Brain microvascular endothelial cell (primary cell): ENCODE data around the gene VPS33A.
A peak's percentile ranks its signal among the peaks of the same experiment; 100 is the strongest.

Source experiments
- DNase-seq: peaks from one replicate; pipeline ENCODE4 v3.0.0-alpha.2; 2020
- H3K27ac ChIP-seq: fragments of 250-450 bp; sonication (Bioruptor Pico); 2 replicates; pipeline ENCODE4 v1.5.1; 2020; ENCODE audit warnings: mild to moderate bottlenecking, moderate library complexity
- H3K27me3 ChIP-seq: fragments of 250-450 bp; sonication (Bioruptor Pico); replicated peaks from 2 replicates; pipeline ENCODE4 v1.5.1; 2020; ENCODE audit warnings: mild to moderate bottlenecking
- H3K36me3 ChIP-seq: fragments of 250-450 bp; sonication (Bioruptor Pico); replicated peaks from 2 replicates; pipeline ENCODE4 v1.5.1; 2020; ENCODE audit warnings: mild to moderate bottlenecking
- H3K4me3 ChIP-seq: 2 replicates; pipeline ENCODE4 v1.5.1; 2011; ENCODE audit warnings: low read depth, mild to moderate bottlenecking, control low read depth, low read length, moderate library complexity
- in situ Hi-C: cut with HindIII; loops from 2 replicates; pipeline ENCODE4 v1.10.0; 2017; ENCODE audit warnings: low sequenced_read_pairs, low pct_ligation_motif_present
- TF ChIP-seq, protein P1 (sequence below): IDR thresholded peaks from 2 replicates; pipeline ENCODE4 v1.5.1; 2011; ENCODE audit warnings: low read depth, mild to moderate bottlenecking, moderate library complexity, low read length, control low read depth, inconsistent platforms; ENCODE audit errors: missing control alignments

The VPS33A gene

GRCh38 chr12:122195405-122195804 lies 70.9 kb downstream of the VPS33A start:
- in situ Hi-C loops, result no loop called here
- H3K27ac ChIP-seq, result no peak overlapping the region
- no peak for DNase-seq
- H3K27me3 ChIP-seq, result no peaks in the 10 kb centered on the region
- no peak overlapping the region for H3K4me3 ChIP-seq
- TF ChIP-seq, protein P1, sequence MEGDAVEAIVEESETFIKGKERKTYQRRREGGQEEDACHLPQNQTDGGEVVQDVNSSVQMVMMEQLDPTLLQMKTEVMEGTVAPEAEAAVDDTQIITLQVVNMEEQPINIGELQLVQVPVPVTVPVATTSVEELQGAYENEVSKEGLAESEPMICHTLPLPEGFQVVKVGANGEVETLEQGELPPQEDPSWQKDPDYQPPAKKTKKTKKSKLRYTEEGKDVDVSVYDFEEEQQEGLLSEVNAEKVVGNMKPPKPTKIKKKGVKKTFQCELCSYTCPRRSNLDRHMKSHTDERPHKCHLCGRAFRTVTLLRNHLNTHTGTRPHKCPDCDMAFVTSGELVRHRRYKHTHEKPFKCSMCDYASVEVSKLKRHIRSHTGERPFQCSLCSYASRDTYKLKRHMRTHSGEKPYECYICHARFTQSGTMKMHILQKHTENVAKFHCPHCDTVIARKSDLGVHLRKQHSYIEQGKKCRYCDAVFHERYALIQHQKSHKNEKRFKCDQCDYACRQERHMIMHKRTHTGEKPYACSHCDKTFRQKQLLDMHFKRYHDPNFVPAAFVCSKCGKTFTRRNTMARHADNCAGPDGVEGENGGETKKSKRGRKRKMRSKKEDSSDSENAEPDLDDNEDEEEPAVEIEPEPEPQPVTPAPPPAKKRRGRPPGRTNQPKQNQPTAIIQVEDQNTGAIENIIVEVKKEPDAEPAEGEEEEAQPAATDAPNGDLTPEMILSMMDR, result no peak
- no peaks in the 10 kb centered on the region for H3K36me3 ChIP-seq

- no peak for DNase-seq
- TF ChIP-seq, protein P1, result no peak
- no peaks in the 10 kb centered on the region for H3K27me3 ChIP-seq
These were observed 71.5 kb downstream of the VPS33A start for GRCh38 chr12:122194804-122195203.

DNA sequence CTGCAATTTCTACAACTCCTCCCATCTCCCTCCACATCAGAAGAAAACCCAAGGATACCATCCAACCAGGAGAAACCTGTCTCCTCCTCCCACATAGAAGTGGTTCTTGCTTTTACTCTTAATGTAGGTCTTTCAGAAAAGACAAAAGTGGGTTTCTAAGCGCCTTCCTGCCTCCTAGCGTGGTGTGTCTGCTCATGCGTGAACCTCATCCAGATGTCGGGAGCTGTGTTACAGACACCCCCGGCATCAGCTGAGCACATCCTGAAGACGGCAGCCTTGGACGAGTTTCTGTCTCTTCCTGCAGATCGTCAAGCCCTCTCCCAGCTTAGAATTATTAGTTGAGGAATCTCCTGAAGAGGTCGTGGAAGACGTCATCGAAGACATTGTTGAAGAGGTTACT lies 73.9 kb downstream of the VPS33A start:
- H3K4me3 ChIP-seq, result no peak overlapping the region

More at GRCh38 chr12:122194804-122195203, 71.5 kb downstream of the VPS33A start:
- Histone ChIP-seq H3K27ac (no peak overlapping the region), H3K4me3 (no peak overlapping the region), H3K36me3 (no peaks in the 10 kb centered on the region)
- in situ Hi-C loops, result no loop called here

GRCh38 chr12:122190842-122191668 lies 75.2 kb downstream of the VPS33A start:
- Histone ChIP-seq H3K36me3 (no peaks in the 10 kb centered on the region), H3K27ac (no peak overlapping the region), H3K27me3 (no peaks in the 10 kb centered on the region), H3K4me3 (no peak overlapping the region)
- TF ChIP-seq, protein P1, result peak; percentile 91
- DNase-seq, result peak; percentile 62
- in situ Hi-C loops, result no loop called here

More for the DNA sequence above, 73.9 kb downstream of the VPS33A start:
- in situ Hi-C loops, result no loop called here
- no peak for DNase-seq
- Histone ChIP-seq H3K27me3 (no peaks in the 10 kb centered on the region), H3K27ac (no peak overlapping the region), H3K36me3 (no peaks in the 10 kb centered on the region)
- TF ChIP-seq, protein P1, result no peak

DNA sequence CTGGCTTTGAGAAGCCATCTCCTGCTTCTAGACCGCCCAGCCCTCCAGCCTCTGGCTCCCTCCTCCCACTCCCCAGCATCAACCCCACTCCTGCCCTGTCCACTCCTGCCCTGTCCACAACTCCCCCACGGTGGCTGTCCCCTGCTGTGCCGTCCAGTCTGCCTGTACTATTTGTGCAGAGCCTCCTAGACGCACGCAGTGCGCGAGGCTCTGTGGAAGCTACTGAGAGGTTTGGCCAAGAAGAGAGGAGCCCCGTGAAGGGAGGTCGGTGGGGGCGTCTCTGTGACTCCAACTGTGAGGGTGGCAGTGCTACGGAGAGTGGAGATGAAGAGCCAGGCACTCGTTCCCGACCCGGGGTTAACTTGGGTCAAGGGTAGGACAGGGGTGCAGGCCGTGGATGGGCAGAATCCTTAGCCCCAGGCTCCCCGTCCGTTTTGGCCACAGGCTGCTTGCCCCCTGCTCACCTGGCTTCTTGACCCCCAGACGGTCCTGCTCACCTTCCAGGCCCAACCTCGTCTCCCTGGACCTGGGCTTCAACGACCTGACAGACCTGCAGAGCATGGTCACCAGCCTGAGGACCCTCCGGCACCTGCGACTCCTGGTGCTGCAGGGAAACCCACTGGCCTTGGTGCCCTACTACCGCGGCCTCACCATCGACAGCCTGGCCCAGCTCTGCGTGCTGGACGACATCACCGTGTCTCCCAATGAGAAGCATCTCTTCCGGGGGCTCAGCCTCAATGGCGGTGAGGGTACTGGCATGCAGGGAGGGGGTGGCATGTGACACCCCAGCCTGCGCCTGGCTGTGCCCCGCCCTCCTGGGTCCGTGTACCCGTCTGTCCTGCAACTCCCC lies 76.4 kb downstream of the VPS33A start:
- TF ChIP-seq, protein P1, result no peak
- in situ Hi-C loops, result no loop called here

More for the DNA sequence above, 76.4 kb downstream of the VPS33A start:
- Histone ChIP-seq H3K27ac (no peak overlapping the region), H3K4me3 (no peak overlapping the region), H3K36me3 (no peaks in the 10 kb centered on the region), H3K27me3 (no peaks in the 10 kb centered on the region)
- no peak for DNase-seq
